HepG2 (cell line): ENCODE measurements around the gene NKX6-2. TPM values are rescaled to one million over a fixed set of nuclear protein-coding genes. Genes with fewer than 3 reads are reported as not detected.

Experiments
- ATAC-seq: fragments of 200-7000 bp; cut with Tn5 transposase; 3 replicates; pipeline ENCODE4 v1.9.1; 2020; ENCODE audit warnings: mild to moderate bottlenecking, moderate library complexity
- BruUV-seq: library from RNA; stranded (reverse); fragments of 400-500 nt; replicated peaks from 2 replicates; lab custom pipeline; 2021; lab: Mats Ljungman, UMichigan
- CTCF ChIA-PET: fragments of 300-600 bp; formaldehyde crosslinking; extraction: SDS; loops from one replicate; lab custom pipeline; 2021; ENCODE audit warnings: low total read pairs, inconsistent platforms, low intra/inter-chr PET ratio; lab: Yijun Ruan, JAX
- POLR2A ChIA-PET: fragments of 350-600 bp; sonication (Branson Sonifier 250); formaldehyde crosslinking; loops from one replicate; lab custom pipeline; 2020; ENCODE audit warnings: antibody characterized with exemption, inconsistent platforms; lab: Yijun Ruan, JAX
- DNase-seq: peaks from one replicate; pipeline ENCODE4 v3.0.0-alpha.2; 2015; ENCODE audit warnings: low spot score
- FAIRE-seq: peaks from 3 replicates; lab custom pipeline; 2011; peaks lifted over from hg19 to GRCh38; lab: Jason Lieb, UNC
- H2AFZ ChIP-seq: one replicate; pipeline ENCODE4 v1.6.1; 2011; ENCODE audit warnings: low read length, inconsistent platforms
- H3K27ac ChIP-seq: fragments of 300-600 bp; 3 replicates; pipeline ENCODE4 v1.8.0; 2011; ENCODE audit warnings: mixed run types, mild to moderate bottlenecking, mixed read lengths, low read length, inconsistent platforms; ENCODE audit not compliant: insufficient read depth; ENCODE audit errors: extremely low read length
- H3K27me3 ChIP-seq, 2 experiments: fragments of 200-600 bp in 1 of 2; 2 replicates in 1 of 2; 3 replicates in 1 of 2; pipeline versions ENCODE4 v1.6.0 to v1.8.0; 2011; ENCODE audit warnings: low read length in 2 of 2, mild to moderate bottlenecking in 2 of 2, moderate library complexity in 2 of 2, inconsistent platforms in 1 of 2; ENCODE audit not compliant: insufficient read depth in 2 of 2, control insufficient read depth in 1 of 2
- H3K36me3 ChIP-seq, 2 experiments: fragments of 200-600 bp in 1 of 2; replicated peaks in 1 of 2; 2 replicates in 1 of 2; 3 replicates in 1 of 2; pipeline versions ENCODE4 v1.5.1 to v1.8.0; 2011; ENCODE audit warnings: low read length in 2 of 2, inconsistent platforms in 1 of 2; ENCODE audit not compliant: insufficient read depth in 2 of 2, control insufficient read depth in 1 of 2
- H3K4me1 ChIP-seq: 2 replicates; pipeline ENCODE4 v1.5.1; 2012; ENCODE audit warnings: low read length, inconsistent platforms; ENCODE audit not compliant: insufficient read depth
- H3K4me2 ChIP-seq: 2 replicates; pipeline ENCODE4 v1.6.0; 2011; ENCODE audit warnings: low read depth, low read length, inconsistent platforms
- H3K4me3 ChIP-seq, 3 experiments: fragments of 200-600 bp in 1 of 3; sonication (generic), shearing (Covaris generic) in 1 of 3; replicated peaks in 1 of 3; 2 replicates each; pipeline ENCODE4 v1.5.1; 2011 to 2016; ENCODE audit warnings: low read length in 3 of 3, inconsistent platforms in 2 of 3, low read depth in 2 of 3, mild to moderate bottlenecking in 2 of 3, control low read depth in 1 of 3, mixed read lengths in 1 of 3; ENCODE audit not compliant: insufficient read depth in 1 of 3
- H3K79me2 ChIP-seq: one replicate; pipeline ENCODE4 v1.6.1; 2011; ENCODE audit warnings: low read length, inconsistent platforms; ENCODE audit not compliant: insufficient read depth
- H3K9ac ChIP-seq: 2 replicates; pipeline ENCODE4 v1.6.0; 2011; ENCODE audit warnings: mild to moderate bottlenecking, low read depth, low read length, inconsistent platforms; ENCODE audit not compliant: insufficient read depth
- H3K9me3 ChIP-seq: 2 replicates; pipeline ENCODE4 v1.5.1; 2012; ENCODE audit warnings: mild to moderate bottlenecking, low read length
- H4K20me1 ChIP-seq: 2 replicates; pipeline ENCODE4 v1.6.0; 2011; ENCODE audit warnings: inconsistent platforms, mild to moderate bottlenecking, low read length, moderate library complexity; ENCODE audit not compliant: insufficient read depth
- KDM4B ChIP-seq: sonication (generic); formaldehyde crosslinking; IDR thresholded peaks from 2 replicates; pipeline ENCODE4 v1.4.0; 2020; ENCODE audit warnings: missing genetic modification reagents
- KLF6 ChIP-seq: IDR thresholded peaks from 2 replicates; pipeline ENCODE4 v1.8.0; 2016; ENCODE audit warnings: missing biosample characterization, missing genetic modification reagents
- MTA3 ChIP-seq: sonication (generic); formaldehyde crosslinking; IDR thresholded peaks from 2 replicates; pipeline ENCODE4 v1.4.0; 2020; ENCODE audit warnings: missing genetic modification reagents
- PAWR ChIP-seq: sonication (generic); formaldehyde crosslinking; IDR thresholded peaks from 2 replicates; pipeline ENCODE4 v1.4.0; 2020; ENCODE audit warnings: missing genetic modification reagents, mild to moderate bottlenecking, borderline replicate concordance
- SETDB1 ChIP-seq: sonication (generic); formaldehyde crosslinking; IDR thresholded peaks from 2 replicates; pipeline ENCODE4 v1.5.1; 2020; ENCODE audit warnings: missing genetic modification reagents, mild to moderate bottlenecking, borderline replicate concordance
- SRSF4 ChIP-seq: fragments of 200-400 bp; formaldehyde crosslinking; IDR thresholded peaks from one replicate; pipeline ENCODE4 v1.6.1; 2018; ENCODE audit warnings: mild to moderate bottlenecking, low read depth, low read length, moderate library complexity; ENCODE audit not compliant: poor library complexity, severe bottlenecking
- TAF15 ChIP-seq: fragments of 200-400 bp; formaldehyde crosslinking; IDR thresholded peaks from one replicate; pipeline ENCODE4 v1.6.1; 2018; ENCODE audit warnings: mild to moderate bottlenecking, low read depth, low read length; ENCODE audit not compliant: poor library complexity, severe bottlenecking
- ZNF605 ChIP-seq: sonication (generic); formaldehyde crosslinking; IDR thresholded peaks from 2 replicates; pipeline ENCODE4 v1.8.0; 2022; ENCODE audit warnings: mild to moderate bottlenecking, missing genetic modification reagents
- ZNF747 ChIP-seq: sonication (generic); formaldehyde crosslinking; IDR thresholded peaks from 2 replicates; pipeline ENCODE4 v1.8.1; 2023; ENCODE audit warnings: missing genetic modification reagents, mild to moderate bottlenecking, borderline replicate concordance
- WGBS: methylation state at CpG from one replicate; pipeline ENCODE4 v1.1.6; 2017; ENCODE audit warnings: low lambda C conversion rate; 5-methylcytosine and 5-hydroxymethylcytosine counted together
- in situ Hi-C: cut with HindIII; loops from 2 replicates; pipeline ENCODE4 v1.10.0; 2017; ENCODE audit warnings: low pct_unique_long_range_greater_than_20kb; ENCODE audit not compliant: extremely low pct_ligation_motif_present
- intact Hi-C: fragments of 100-400 bp; cut with micrococcal nuclease; formaldehyde crosslinking; loops from one replicate; pipeline ENCODE4 v1.10.0; 2022; ENCODE audit not compliant: unreplicated experiment
- polyA plus RNA-seq, 8 experiments: library from polyadenylated mRNA; depleted of rRNA in 3 of 8; stranded (reverse) in 7 of 8; unstranded in 1 of 8; fragments of >200 nt; fragmentation: Illumina TruSeq in 4 of 8; extraction: Trizol in 4 of 8; gene quantifications; 2 replicates each; pipeline versions ENCODE4 v1.2.1 to v1.2.3, GENCODE V29; 2011 to 2016; ENCODE audit warnings: low read depth in 4 of 8, missing spikeins in 1 of 8, mixed read lengths in 1 of 8; ENCODE audit not compliant: insufficient read depth in 1 of 8
- total RNA-seq, 5 experiments: library from RNA; depleted of rRNA; stranded (reverse); fragments of >200 nt; fragmentation: Illumina TruSeq; extraction: Trizol; gene quantifications; 2 replicates each; pipeline ENCODE4 v1.2.3, GENCODE V29; 2016; ENCODE audit warnings: low read depth in 1 of 5
- TF ChIP-seq, protein P1 (sequence below): sonication (generic); formaldehyde crosslinking; IDR thresholded peaks from 2 replicates; pipeline ENCODE4 v1.4.0; 2020; ENCODE audit warnings: mild to moderate bottlenecking, missing genetic modification reagents
- TF ChIP-seq, protein P2 (sequence below), 2 experiments: sonication (generic) in 1 of 2; formaldehyde crosslinking in 1 of 2; IDR thresholded peaks; 2 replicates each; pipeline versions ENCODE4 v1.5.1 to v1.6.1; 2011 to 2020; ENCODE audit warnings: borderline replicate concordance in 1 of 2, low read depth in 1 of 2, low read length in 1 of 2, mild to moderate bottlenecking in 1 of 2, missing genetic modification reagents in 1 of 2, moderate library complexity in 1 of 2
- TF ChIP-seq, protein P3 (sequence below): sonication (generic); formaldehyde crosslinking; IDR thresholded peaks from 2 replicates; pipeline ENCODE4 v1.4.0; 2020; ENCODE audit warnings: missing genetic modification reagents; ENCODE audit errors: not compliant biosample characterization
- TF ChIP-seq, protein P4 (sequence below): sonication (generic); formaldehyde crosslinking; IDR thresholded peaks from 2 replicates; pipeline ENCODE4 v1.8.1; 2023; ENCODE audit warnings: missing genetic modification reagents, mild to moderate bottlenecking, borderline replicate concordance
- TF ChIP-seq, protein P5 (sequence below): IDR thresholded peaks from 2 replicates; pipeline ENCODE4 v1.6.1; 2018; ENCODE audit warnings: missing genetic modification reagents, mild to moderate bottlenecking, missing compliant biosample characterization
- TF ChIP-seq, protein P6 (sequence below): sonication (generic); formaldehyde crosslinking; IDR thresholded peaks from 2 replicates; pipeline ENCODE4 v1.5.0; 2020; ENCODE audit warnings: missing genetic modification reagents, mild to moderate bottlenecking, borderline replicate concordance

Gene NKX6-2
- total and polyA plus RNA-seq, 2 of the 13 experiments (the other 11 are each of a cell fraction or from before 2014, with no cell fraction given) = not detected

DNA sequence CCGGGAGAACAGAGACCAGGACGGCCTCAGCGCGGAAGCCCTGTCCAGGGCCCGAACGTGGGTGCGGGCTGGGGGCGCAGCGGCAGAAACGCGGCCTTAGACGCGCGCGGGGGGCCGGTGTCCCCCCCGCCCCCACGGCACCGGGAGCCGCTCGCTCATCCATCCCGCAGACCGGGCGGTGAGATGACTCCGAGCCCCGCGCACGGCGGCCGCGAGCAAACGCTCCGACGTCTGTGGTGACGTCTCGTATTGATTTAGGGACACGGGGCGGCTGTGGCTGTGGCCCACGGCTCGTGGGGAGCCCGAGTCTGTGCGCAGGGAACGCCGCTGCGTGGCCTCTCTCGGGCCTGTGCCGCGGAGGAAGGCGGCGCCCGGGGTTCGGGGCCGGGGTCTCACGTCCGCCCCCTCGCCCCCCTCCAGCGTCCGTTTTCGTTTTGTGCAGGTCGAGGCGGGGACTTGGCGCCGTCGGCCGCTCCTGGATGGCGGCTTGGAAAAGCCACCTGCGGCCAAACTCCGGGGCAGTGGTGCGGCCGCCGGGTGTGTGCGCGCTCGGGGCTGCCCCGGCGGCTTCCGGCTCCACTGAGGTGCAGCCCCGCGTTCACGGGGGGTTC lies 1.0 kb upstream of the NKX6-2 start (continued):
- TF ChIP-seq, protein P1, sequence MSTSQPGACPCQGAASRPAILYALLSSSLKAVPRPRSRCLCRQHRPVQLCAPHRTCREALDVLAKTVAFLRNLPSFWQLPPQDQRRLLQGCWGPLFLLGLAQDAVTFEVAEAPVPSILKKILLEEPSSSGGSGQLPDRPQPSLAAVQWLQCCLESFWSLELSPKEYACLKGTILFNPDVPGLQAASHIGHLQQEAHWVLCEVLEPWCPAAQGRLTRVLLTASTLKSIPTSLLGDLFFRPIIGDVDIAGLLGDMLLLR (CRISPR knock-in tag) = no peak
- TF ChIP-seq, protein P2, sequence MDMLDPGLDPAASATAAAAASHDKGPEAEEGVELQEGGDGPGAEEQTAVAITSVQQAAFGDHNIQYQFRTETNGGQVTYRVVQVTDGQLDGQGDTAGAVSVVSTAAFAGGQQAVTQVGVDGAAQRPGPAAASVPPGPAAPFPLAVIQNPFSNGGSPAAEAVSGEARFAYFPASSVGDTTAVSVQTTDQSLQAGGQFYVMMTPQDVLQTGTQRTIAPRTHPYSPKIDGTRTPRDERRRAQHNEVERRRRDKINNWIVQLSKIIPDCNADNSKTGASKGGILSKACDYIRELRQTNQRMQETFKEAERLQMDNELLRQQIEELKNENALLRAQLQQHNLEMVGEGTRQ (IDR thresholded peaks at IDR 0.05; ENCODE audit: low read depth, low read length) = no peak
- TF ChIP-seq, protein P2 (CRISPR knock-in tag; IDR thresholded peaks at IDR 0.05; ENCODE audit: borderline replicate concordance) = no peak
- TF ChIP-seq, all 625 proteins: peak for 2

DNA sequence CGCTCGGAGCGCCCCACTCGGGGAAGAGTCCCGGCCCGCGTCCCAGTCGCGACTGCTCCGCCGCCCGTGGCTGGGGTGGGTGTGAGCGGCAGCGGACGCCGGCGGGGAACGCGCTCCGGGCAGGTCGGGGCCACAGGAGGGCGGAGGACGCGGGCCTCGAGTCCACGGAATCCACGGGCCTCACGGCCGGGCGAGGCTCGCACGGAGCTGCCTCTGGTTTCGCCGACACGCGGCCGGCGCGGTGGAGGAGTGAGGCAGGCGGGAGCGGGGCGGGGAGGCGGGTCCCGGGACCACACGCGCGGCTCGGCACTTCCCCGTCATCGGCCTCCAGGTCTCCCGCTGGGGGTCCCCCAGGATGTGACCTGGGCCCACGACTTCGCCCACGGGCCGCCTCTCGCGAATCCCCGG lies 533 bp upstream of the NKX6-2 start:
- FAIRE-seq = no peak
- Histone ChIP-seq H3K9me3 (no peaks in the 10 kb centered on the region), H3K36me3 (no peaks in the 10 kb centered on the region; a peak in 2 of 5 replicates), H3K27ac (no peak overlapping the region), H4K20me1 (no peaks in the 10 kb centered on the region), H3K4me2 (no peak overlapping the region), H3K4me1 (no peaks in the 10 kb centered on the region), H3K79me2 (no peaks in the 10 kb centered on the region), H3K27me3 (peaks cover 9 to 45% of the 10 kb centered on the region in 2 experiments; a peak in 4 of 5 replicates), H3K9ac (no peak overlapping the region), H2AFZ (no peak overlapping the region), H3K4me3 (no peak overlapping the region)
- intact Hi-C loops (no loop called here), in situ Hi-C loops (no loop called here)
- WGBS = 97% methylated on average over 36 of the region's 58 CpGs
- ChIA-PET POLR2A (no interaction called here), CTCF (no interaction called here)
- no peak for ATAC-seq
- no TSS peak for BruUV-seq
- no peak for DNase-seq
- TF ChIP-seq SRSF4 (no peak), ZNF605 (CRISPR knock-in tag) (no peak), ZNF747 (CRISPR knock-in tag) (no peak), TAF15 (no peak), MTA3 (CRISPR knock-in tag) (no peak), KLF6 (CRISPR knock-in tag) (no peak), KDM4B (CRISPR knock-in tag) (no peak), SETDB1 (no peak), PAWR (CRISPR knock-in tag) (no peak)
- TF ChIP-seq, protein P3, sequence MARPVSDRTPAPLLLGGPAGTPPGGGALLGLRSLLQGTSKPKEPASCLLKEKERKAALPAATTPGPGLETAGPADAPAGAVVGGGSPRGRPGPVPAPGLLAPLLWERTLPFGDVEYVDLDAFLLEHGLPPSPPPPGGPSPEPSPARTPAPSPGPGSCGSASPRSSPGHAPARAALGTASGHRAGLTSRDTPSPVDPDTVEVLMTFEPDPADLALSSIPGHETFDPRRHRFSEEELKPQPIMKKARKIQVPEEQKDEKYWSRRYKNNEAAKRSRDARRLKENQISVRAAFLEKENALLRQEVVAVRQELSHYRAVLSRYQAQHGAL (CRISPR knock-in tag) = no peak
- TF ChIP-seq, protein P4, sequence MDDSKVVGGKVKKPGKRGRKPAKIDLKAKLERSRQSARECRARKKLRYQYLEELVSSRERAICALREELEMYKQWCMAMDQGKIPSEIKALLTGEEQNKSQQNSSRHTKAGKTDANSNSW (CRISPR knock-in tag) = no peak
- TF ChIP-seq, protein P5, sequence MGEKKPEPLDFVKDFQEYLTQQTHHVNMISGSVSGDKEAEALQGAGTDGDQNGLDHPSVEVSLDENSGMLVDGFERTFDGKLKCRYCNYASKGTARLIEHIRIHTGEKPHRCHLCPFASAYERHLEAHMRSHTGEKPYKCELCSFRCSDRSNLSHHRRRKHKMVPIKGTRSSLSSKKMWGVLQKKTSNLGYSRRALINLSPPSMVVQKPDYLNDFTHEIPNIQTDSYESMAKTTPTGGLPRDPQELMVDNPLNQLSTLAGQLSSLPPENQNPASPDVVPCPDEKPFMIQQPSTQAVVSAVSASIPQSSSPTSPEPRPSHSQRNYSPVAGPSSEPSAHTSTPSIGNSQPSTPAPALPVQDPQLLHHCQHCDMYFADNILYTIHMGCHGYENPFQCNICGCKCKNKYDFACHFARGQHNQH (CRISPR knock-in tag) = no peak
- TF ChIP-seq, protein P6, sequence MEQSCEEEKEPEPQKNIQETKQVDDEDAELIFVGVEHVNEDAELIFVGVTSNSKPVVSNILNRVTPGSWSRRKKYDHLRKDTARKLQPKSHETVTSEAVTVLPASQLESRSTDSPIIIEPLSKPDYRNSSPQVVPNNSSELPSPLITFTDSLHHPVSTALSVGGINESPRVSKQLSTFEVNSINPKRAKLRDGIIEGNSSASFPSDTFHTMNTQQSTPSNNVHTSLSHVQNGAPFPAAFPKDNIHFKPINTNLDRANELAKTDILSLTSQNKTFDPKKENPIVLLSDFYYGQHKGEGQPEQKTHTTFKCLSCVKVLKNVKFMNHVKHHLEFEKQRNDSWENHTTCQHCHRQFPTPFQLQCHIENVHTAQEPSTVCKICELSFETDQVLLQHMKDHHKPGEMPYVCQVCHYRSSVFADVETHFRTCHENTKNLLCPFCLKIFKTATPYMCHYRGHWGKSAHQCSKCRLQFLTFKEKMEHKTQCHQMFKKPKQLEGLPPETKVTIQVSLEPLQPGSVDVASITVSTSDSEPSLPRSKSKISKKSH (CRISPR knock-in tag) = no peak
